Upper lobe of left lung (tissue), 6 donors: ENCODE results near the gene FOCAD. TPM values are rescaled to one million over a fixed set of nuclear protein-coding genes. Genes with fewer than 3 reads are reported as not detected.

ENCODE experiments used
- ATAC-seq, 2 donors: fragments of 200-7000 bp; cut with Tn5 transposase; one replicate each; pipeline ENCODE4 v1.9.1; 2022; ENCODE audit warnings: mild to moderate bottlenecking in 2 of 2, moderate library complexity in 2 of 2; ENCODE audit not compliant: low FRiP score in 2 of 2
- DNase-seq, 2 donors: peaks; one replicate each; pipeline ENCODE4 v3.0.0-alpha.2; 2019 to 2020
- H3K27ac ChIP-seq, 4 donors: fragments of 200-600 bp; sonication (generic); one replicate each; pipeline ENCODE4 v1.5.1; 2016 to 2019
- H3K27me3 ChIP-seq, 4 donors: fragments of 200-600 bp; sonication (generic); one replicate each; pipeline ENCODE4 v1.5.1; 2017 to 2019
- H3K36me3 ChIP-seq, 4 donors: fragments of 200-600 bp; sonication (generic); one replicate each; pipeline ENCODE4 v1.5.1; 2016 to 2019
- H3K4me1 ChIP-seq, 4 donors: fragments of 200-600 bp; sonication (generic); one replicate each; pipeline ENCODE4 v1.5.1; 2018 to 2019
- H3K4me3 ChIP-seq, 4 donors: fragments of 200-600 bp; sonication (generic); one replicate each; pipeline ENCODE4 v1.5.1; 2017 to 2019; ENCODE audit warnings: mild to moderate bottlenecking in 2 of 4, moderate library complexity in 1 of 4
- H3K9me3 ChIP-seq, 4 donors: fragments of 200-600 bp; sonication (generic); one replicate each; pipeline ENCODE4 v1.5.1; 2018 to 2019
- EP300 ChIP-seq, 4 donors: sonication (generic); formaldehyde crosslinking; IDR thresholded peaks; one replicate each; pipeline ENCODE4 v1.5.1; 2017; ENCODE audit warnings: antibody characterized with exemption in 4 of 4, control low read depth in 2 of 4
- POLR2A ChIP-seq, 4 donors: fragments of 450-650 bp; IDR thresholded peaks; one replicate each; pipeline ENCODE4 v1.5.1; 2016 to 2017; ENCODE audit warnings: antibody characterized with exemption in 4 of 4, mild to moderate bottlenecking in 2 of 4
- POLR2AphosphoS5 ChIP-seq, 2 donors: sonication (generic); formaldehyde crosslinking; IDR thresholded peaks; one replicate each; pipeline ENCODE4 v1.5.1; 2017; ENCODE audit warnings: antibody characterized with exemption in 2 of 2
- WGBS, 2 donors: methylation state at CpG; one replicate each; pipeline ENCODE4 v1.1.5; 2017 to 2018; 5-methylcytosine and 5-hydroxymethylcytosine counted together
- total RNA-seq, 6 donors: library from RNA; depleted of rRNA in 4 of 6; stranded (reverse); fragments of >200 nt in 4 of 6; gene quantifications; one replicate each; pipeline versions ENCODE4 v1.1.0 to v1.2.1, GENCODE V29; 2016 to 2021
- TF ChIP-seq, protein P1 (sequence below), 6 experiments: fragments of 450-650 bp in 4 of 6; fragments of 200-600 bp in 2 of 6; sonication (generic) in 2 of 6; IDR thresholded peaks; one replicate each; pipeline ENCODE4 v1.5.1; 2016 to 2019; ENCODE audit warnings: antibody characterized with exemption in 6 of 6
- donor health status: DM: no; HTN: no; CAD: no; lungs with moderate emphysema.
- donor health status: DM: no; HTN: yes; CAD: no; lungs with severe emphysema.

Gene FOCAD
- total RNA-seq, 6 donors from 2014 or later = 21.0 to 83.8 (median 28.3) TPM

DNA sequence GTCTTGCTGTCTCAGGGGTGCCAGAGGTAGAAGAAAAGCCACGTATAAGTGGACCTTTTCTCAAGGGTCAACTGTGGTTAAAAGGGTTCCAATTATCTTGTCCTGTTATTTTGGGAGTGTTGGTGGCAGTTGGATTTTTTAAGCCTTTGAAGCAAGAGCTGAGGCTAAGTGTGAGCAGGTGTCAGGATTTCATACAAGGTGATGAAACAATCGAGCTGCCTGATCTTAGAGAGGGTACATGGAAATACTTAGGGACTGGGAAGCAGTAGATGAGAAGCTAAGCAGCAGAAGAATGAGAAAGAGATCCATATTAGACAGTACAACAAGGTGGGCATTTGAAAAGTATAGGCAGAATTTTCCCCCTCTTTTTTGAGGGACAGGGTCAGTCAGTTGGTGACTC is 23.6 kb downstream of the FOCAD start:
- no peaks in the 10 kb centered on the region for H3K36me3 ChIP-seq
- TF ChIP-seq EP300 (IDR thresholded peaks at IDR 0.05) (no peak), POLR2A (IDR thresholded peaks at IDR 0.05) (no peak), POLR2AphosphoS5 (IDR thresholded peaks at IDR 0.05) (no peak)
- TF ChIP-seq, protein P1, sequence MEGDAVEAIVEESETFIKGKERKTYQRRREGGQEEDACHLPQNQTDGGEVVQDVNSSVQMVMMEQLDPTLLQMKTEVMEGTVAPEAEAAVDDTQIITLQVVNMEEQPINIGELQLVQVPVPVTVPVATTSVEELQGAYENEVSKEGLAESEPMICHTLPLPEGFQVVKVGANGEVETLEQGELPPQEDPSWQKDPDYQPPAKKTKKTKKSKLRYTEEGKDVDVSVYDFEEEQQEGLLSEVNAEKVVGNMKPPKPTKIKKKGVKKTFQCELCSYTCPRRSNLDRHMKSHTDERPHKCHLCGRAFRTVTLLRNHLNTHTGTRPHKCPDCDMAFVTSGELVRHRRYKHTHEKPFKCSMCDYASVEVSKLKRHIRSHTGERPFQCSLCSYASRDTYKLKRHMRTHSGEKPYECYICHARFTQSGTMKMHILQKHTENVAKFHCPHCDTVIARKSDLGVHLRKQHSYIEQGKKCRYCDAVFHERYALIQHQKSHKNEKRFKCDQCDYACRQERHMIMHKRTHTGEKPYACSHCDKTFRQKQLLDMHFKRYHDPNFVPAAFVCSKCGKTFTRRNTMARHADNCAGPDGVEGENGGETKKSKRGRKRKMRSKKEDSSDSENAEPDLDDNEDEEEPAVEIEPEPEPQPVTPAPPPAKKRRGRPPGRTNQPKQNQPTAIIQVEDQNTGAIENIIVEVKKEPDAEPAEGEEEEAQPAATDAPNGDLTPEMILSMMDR (IDR thresholded peaks at IDR 0.05) = no peak
- H3K4me3 ChIP-seq = no peak overlapping the region
- ATAC-seq (no peak), DNase-seq (no peak)
- H3K27me3 ChIP-seq = no peaks in the 10 kb centered on the region
- H3K9me3 ChIP-seq = no peaks in the 10 kb centered on the region
- 93 to 96% methylated on average over 2 of the region's 2 CpGs for WGBS, 2 donors
- H3K27ac ChIP-seq = no peak overlapping the region
- peaks cover 0 to 6% (median 0%) of the 10 kb centered on the region in 4 donors for H3K4me1 ChIP-seq

- 58 to 64% methylated on average over 1 of the region's 1 CpG for WGBS, 2 donors
- TF ChIP-seq, protein P1 (IDR thresholded peaks at IDR 0.05) = no peak
- TF ChIP-seq POLR2AphosphoS5 (IDR thresholded peaks at IDR 0.05) (no peak), POLR2A (IDR thresholded peaks at IDR 0.05) (no peak), EP300 (IDR thresholded peaks at IDR 0.05) (no peak)
- Histone ChIP-seq H3K36me3 (peaks cover 0 to under 1% (median 0%) of the 10 kb centered on the region in 4 donors), H3K27ac (no peak overlapping the region), H3K4me3 (no peak overlapping the region), H3K27me3 (no peaks in the 10 kb centered on the region), H3K4me1 (peaks cover 0 to 6% (median 3%) of the 10 kb centered on the region in 4 donors), H3K9me3 (no peaks in the 10 kb centered on the region)
- no peak for ATAC-seq
- DNase-seq = no peak
Observed at GRCh38 chr9:20713172-20713571, 29.1 kb downstream of the FOCAD start.

DNA sequence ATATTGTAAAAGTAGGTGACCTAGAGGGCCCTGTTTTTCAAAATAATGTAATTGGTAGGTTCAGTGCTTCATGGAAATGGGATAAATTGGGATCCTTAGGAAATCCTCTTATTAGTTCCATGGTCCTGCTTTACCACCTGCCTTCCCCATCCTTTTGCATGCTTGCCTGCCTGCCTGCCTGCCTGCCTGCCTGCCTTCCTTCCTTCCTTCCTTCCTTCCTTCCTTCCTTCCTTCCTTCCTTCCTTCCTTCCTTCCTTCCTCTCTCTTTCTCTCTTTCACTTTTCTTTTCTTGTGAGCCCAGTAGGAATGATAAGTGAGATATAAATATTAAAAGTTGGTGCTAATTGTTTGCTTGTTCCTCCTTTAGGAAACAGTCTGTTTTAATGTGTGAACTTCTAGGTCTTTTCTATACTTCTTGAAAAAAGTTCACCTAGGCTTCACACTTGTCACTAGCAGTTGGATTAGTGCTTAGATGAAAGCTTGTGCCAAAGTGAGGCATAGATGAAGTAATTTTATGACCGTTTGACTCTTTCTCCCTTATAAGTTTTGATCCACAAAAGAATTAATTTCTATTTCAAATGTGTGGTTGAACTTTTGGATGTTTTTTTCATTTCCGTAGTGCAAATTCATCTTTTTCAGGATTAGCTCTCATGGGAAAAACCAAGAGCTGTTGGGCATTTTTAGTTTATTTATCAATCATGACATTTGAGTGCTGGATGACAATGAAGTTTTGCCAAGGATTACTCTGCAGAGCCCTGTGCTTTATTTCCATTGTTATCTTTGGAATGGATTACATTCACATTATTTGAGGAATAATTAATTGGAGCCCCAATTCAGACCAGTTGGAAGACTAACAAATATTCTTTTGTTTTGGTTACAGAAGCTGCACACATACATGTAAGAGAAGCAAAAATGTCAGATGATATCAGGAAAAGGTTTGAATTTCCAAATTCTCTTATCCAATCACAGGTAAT is 30.7 kb downstream of the FOCAD start:
- H3K27me3 ChIP-seq = no peaks in the 10 kb centered on the region
- H3K36me3 ChIP-seq = peaks cover 0 to 5% (median 0%) of the 10 kb centered on the region in 4 donors
- H3K27ac ChIP-seq = no peak overlapping the region
- ATAC-seq = no peak
- no peaks in the 10 kb centered on the region for H3K9me3 ChIP-seq
- WGBS, 2 donors = 74 to 88% methylated on average over 2 of the region's 2 CpGs
- H3K4me1 ChIP-seq = peaks cover 0 to 5% (median 2%) of the 10 kb centered on the region in 4 donors
- no peak for DNase-seq
- TF ChIP-seq POLR2A (IDR thresholded peaks at IDR 0.05) = no peak
- no peak overlapping the region for H3K4me3 ChIP-seq

DNA sequence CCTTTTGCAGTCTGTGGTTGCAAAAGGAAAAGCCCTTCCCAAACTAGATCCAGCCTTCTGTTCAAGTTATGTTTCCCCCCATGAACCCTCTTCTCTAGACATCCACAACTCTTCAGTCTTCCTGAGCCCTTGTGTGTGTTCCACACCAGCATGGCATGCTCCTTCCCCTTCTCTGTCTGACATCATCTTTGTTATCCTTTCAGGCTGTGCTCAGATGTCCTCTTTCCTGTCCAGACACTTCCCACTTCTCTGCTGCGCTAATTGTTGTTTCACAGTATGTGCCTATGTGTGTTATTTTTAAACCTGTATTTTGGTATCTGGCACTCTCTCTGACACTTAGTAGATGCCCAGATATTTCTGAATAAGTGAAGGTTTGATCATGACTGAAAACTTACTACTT is 38.2 kb downstream of the FOCAD start:
- Histone ChIP-seq H3K27me3 (no peaks in the 10 kb centered on the region), H3K9me3 (no peaks in the 10 kb centered on the region), H3K4me3 (no peak overlapping the region), H3K4me1 (peaks cover 0 to 8% (median 3%) of the 10 kb centered on the region in 4 donors), H3K36me3 (peaks cover 0 to 16% (median 0%) of the 10 kb centered on the region in 4 donors), H3K27ac (no peak overlapping the region)
- no peak for DNase-seq
- 52 to 58% methylated on average over 1 of the region's 1 CpG for WGBS, 2 donors
- TF ChIP-seq, protein P1 (IDR thresholded peaks at IDR 0.05) = no peak
- TF ChIP-seq EP300 (IDR thresholded peaks at IDR 0.05) (no peak), POLR2A (IDR thresholded peaks at IDR 0.05) (no peak), POLR2AphosphoS5 (IDR thresholded peaks at IDR 0.05) (no peak)
- ATAC-seq = no peak

DNA sequence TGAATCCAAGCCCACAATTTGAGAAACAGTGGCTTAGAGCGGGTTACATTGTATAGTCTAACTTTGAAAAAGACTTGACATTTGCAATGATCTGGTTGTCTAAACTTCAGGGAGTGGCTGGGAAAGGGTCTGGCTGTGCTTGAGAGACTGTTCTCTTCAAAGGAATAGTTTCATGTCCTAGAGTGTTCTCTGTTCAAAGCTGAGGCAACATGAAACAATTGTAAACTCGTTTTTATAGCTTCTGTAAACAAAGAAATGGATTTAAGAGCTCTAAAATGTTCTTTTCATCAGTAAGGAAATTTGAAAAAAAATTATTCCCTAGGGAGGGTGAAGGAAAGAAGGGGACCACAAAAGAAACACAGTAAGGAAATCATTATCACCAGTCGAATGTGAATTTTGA is 41.6 kb downstream of the FOCAD start:
- H3K4me3 ChIP-seq = peak overlapping the region in 2 of 4 donors; percentile 2 to 21
- no peak for ATAC-seq
- H3K36me3 ChIP-seq = peaks cover 0 to 6% (median 0%) of the 10 kb centered on the region in 4 donors
- no peak for DNase-seq
- H3K4me1 ChIP-seq = peaks cover 0 to 8% (median 2%) of the 10 kb centered on the region in 4 donors
- TF ChIP-seq POLR2A (IDR thresholded peaks at IDR 0.05) (no peak), POLR2AphosphoS5 (IDR thresholded peaks at IDR 0.05) (no peak), EP300 (IDR thresholded peaks at IDR 0.05) (no peak)
- TF ChIP-seq, protein P1 (IDR thresholded peaks at IDR 0.05) = no peak
- no peaks in the 10 kb centered on the region for H3K27me3 ChIP-seq
- H3K27ac ChIP-seq = peak overlapping the region in 2 of 4 donors; percentile 15 to 16
- WGBS, 2 donors = 38 to 48% methylated on average over 3 of the region's 3 CpGs
- no peaks in the 10 kb centered on the region for H3K9me3 ChIP-seq
